SK-N-SH treated with all-trans-retinoic acid at 6 μM for 48 hours (cell line): ENCODE data around the gene PLPPR5.

Source experiments
- ARNTL ChIP-seq: fragments of 450-650 bp; formaldehyde crosslinking; IDR thresholded peaks from 2 replicates; pipeline ENCODE4 v1.5.0; 2020; ENCODE audit warnings: low read depth, mild to moderate bottlenecking, moderate library complexity, borderline replicate concordance
- OSR1 ChIP-seq: fragments of 250-450 bp; sonication (Bioruptor Pico); IDR thresholded peaks from 2 replicates; pipeline ENCODE4 v1.8.0; 2022; ENCODE audit warnings: moderate library complexity, mild to moderate bottlenecking, inconsistent platforms
- POU6F1 ChIP-seq: fragments of 250-450 bp; sonication (Bioruptor Pico); IDR thresholded peaks from 2 replicates; pipeline ENCODE4 v1.8.0; 2021; ENCODE audit warnings: low read depth, mild to moderate bottlenecking, moderate library complexity, borderline replicate concordance
- RARB ChIP-seq: fragments of 250-450 bp; sonication (Bioruptor Pico); IDR thresholded peaks from 2 replicates; pipeline ENCODE4 v1.8.0; 2021; ENCODE audit warnings: mild to moderate bottlenecking, moderate library complexity
- TOX ChIP-seq: fragments of 250-450 bp; sonication (Bioruptor Pico); IDR thresholded peaks from 2 replicates; pipeline ENCODE4 v1.8.0; 2021; ENCODE audit warnings: mild to moderate bottlenecking, moderate library complexity, borderline replicate concordance
- ZFP30 ChIP-seq: fragments of 450-650 bp; formaldehyde crosslinking; IDR thresholded peaks from 2 replicates; pipeline ENCODE4 v1.5.0; 2022; ENCODE audit warnings: mild to moderate bottlenecking, moderate library complexity

DNA sequence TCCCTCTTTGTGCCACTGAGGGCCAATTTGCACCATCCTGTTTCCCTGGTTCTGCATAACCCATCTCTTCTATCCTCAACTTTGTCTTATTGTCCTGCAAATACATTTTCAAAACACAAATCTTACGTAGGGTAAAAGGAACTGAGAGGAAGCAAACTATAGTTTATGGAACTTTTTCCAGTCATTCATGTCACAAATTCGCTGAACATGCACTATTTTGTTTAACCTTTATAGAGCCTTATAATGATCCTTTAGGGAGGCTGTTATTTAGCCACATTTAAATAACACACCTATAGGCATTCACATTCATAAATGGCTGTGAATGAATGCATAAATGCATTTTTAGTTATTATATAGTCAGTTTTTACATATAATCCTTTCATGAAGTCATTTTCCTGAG, 85.0 kb downstream of the PLPPR5 start:
- no peak for TF ChIP-seq ZFP30 (CRISPR knock-in tag)
- TF ChIP-seq OSR1: no peak
- no peak for TF ChIP-seq TOX (CRISPR knock-in tag)
- no peak for TF ChIP-seq POU6F1 (CRISPR knock-in tag)
- no peak for TF ChIP-seq ARNTL (CRISPR knock-in tag)
- no peak for TF ChIP-seq RARB
